ENCODE results near the gene XRCC5. TPM values are rescaled to one million over a fixed set of nuclear protein-coding genes. Genes with fewer than 3 reads are reported as not detected.

Gene XRCC5
- total RNA-seq, 4 donors from 2014 or later = 134 to 164 (median 147) TPM

- Histone ChIP-seq H3K4me3 (no peak overlapping the region), H3K27ac (no peak overlapping the region), H3K9me3 (no peaks in the 10 kb centered on the region), H3K36me3 (peaks cover 0 to 100% (median 20%) of the 10 kb centered on the region in 3 donors), H3K27me3 (no peaks in the 10 kb centered on the region), H3K4me1 (no peaks in the 10 kb centered on the region)
- 81 to 85% methylated on average over 4 of the region's 4 CpGs for WGBS, 2 donors
- no peak for DNase-seq (ENCODE audit: low spot score in 2 of 2)
- TF ChIP-seq POLR2A (IDR thresholded peaks at IDR 0.05) (no peak), CTCF (IDR thresholded peaks at IDR 0.05) (no peak), EP300 (IDR thresholded peaks at IDR 0.05) (no peak)
Observed at GRCh38 chr2:216146573-216146972, 37.4 kb downstream of the XRCC5 start.

DNA sequence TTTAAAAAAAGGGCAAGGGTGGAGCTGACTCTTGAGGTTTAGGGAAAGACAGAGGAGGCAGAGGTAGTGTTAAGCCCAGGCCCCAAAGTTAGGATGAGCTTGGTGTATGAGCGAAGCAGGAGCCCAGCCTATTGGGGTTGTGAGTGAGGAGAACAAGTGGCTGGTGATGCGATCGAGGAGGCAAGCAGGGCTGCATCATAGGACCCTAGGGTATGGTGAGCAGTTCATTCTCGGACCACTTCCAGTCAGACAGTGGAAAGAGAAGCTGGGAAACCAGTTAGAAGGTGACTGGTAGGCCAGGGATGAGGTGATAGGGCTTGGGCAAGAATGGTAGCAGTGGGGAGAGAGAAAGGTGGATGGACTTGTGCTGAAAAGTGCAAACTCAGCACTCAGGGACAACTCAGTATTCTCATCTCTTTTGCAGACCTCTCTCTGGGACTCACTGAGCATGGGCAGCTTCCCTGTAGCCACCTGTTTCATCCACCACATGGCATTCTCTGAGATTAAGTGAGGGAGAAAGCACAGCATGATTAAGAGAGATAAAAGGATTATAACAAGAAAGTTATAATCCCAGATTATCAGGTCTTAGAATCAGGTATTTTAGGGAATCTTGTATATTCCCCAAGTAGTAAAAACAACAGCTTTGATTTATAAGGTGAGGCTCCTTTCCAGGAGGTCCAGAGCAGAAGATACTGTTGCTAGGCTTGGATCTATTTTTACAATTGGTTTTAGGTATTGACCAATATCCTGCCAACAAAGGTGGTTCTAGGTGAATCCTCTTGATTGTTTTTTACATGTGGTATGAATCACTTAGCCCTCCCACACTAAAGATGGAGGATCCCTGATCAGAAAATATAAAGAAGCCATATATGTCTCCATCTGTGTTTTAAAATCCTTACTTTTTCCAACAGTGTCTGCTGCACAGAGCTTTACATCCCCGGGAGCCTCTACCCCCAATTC, 38.3 kb downstream of the XRCC5 start:
- Histone ChIP-seq H3K4me3 (no peak overlapping the region), H3K9me3 (no peaks in the 10 kb centered on the region), H3K4me1 (no peaks in the 10 kb centered on the region), H3K27me3 (no peaks in the 10 kb centered on the region), H3K36me3 (peaks cover 0 to 99% (median 15%) of the 10 kb centered on the region in 3 donors), H3K27ac (no peak overlapping the region)
- TF ChIP-seq POLR2A (IDR thresholded peaks at IDR 0.05) = no peak
- TF ChIP-seq CTCF (IDR thresholded peaks at IDR 0.05) = no peak
- no peak for TF ChIP-seq EP300 (IDR thresholded peaks at IDR 0.05)
- WGBS, 2 donors = 91 to 93% methylated on average over 5 of the region's 5 CpGs
- no peak for DNase-seq (ENCODE audit: low spot score in 2 of 2)

DNA sequence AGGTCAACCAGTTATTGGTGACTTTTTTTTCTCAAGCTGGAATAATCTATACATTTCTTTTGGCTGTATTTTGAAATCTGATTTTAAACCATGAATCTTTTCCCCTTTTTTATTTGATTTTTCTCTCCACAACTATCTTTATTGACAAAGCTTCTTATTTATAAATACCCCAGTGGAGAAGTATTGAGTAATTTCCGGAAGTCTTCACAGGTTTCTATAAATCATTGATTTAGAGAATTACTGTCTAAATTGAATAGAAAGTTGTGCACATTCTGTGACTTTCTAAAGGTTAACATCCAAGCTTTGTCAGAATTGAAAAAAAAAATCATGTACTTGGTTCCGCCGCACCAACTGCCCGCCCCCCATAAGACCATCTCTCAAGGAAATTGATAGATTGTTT, 39.8 kb downstream of the XRCC5 start:
- H3K27me3 ChIP-seq = no peaks in the 10 kb centered on the region
- TF ChIP-seq POLR2A (IDR thresholded peaks at IDR 0.05) = no peak
- TF ChIP-seq CTCF (IDR thresholded peaks at IDR 0.05) = no peak
- no peak for TF ChIP-seq EP300 (IDR thresholded peaks at IDR 0.05)
- H3K9me3 ChIP-seq = no peaks in the 10 kb centered on the region
- 92% methylated on average over 4 of the region's 4 CpGs for WGBS, 2 donors
- H3K27ac ChIP-seq = no peak overlapping the region
- peaks cover 0 to 97% (median 15%) of the 10 kb centered on the region in 3 donors for H3K36me3 ChIP-seq
- no peaks in the 10 kb centered on the region for H3K4me1 ChIP-seq
- H3K4me3 ChIP-seq = no peak overlapping the region
- no peak for DNase-seq (ENCODE audit: low spot score in 2 of 2)

DNA sequence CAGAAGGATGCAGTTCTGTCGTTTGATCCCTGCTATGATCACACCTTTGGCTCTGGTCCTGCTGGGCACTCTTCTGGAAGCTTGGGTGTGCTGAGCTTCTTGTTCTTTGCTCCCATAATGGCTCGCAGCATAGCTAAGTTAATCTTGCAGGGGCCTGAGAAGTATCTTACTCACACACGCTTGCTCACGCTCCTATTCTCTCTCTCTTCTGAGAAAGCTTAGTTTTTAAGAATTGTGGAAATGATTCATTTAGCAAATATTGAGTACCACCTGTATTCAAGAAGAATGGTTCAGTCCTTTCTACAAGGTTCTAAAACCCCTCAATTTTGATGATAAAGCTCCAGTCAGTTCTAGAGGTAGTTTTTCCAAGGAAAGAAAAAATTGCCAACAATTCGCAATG, 40.6 kb downstream of the XRCC5 start:
- DNase-seq (ENCODE audit: low spot score in 2 of 2) = no peak
- 82 to 84% methylated on average over 5 of the region's 5 CpGs for WGBS, 2 donors
- TF ChIP-seq EP300 (IDR thresholded peaks at IDR 0.05) (no peak), CTCF (IDR thresholded peaks at IDR 0.05) (no peak)
- no peak overlapping the region for H3K4me3 ChIP-seq
- H3K36me3 ChIP-seq = peaks cover 0 to 93% (median 7%) of the 10 kb centered on the region in 3 donors
- no peaks in the 10 kb centered on the region for H3K9me3 ChIP-seq
- H3K4me1 ChIP-seq = no peaks in the 10 kb centered on the region
- no peaks in the 10 kb centered on the region for H3K27me3 ChIP-seq
- no peak overlapping the region for H3K27ac ChIP-seq

DNA sequence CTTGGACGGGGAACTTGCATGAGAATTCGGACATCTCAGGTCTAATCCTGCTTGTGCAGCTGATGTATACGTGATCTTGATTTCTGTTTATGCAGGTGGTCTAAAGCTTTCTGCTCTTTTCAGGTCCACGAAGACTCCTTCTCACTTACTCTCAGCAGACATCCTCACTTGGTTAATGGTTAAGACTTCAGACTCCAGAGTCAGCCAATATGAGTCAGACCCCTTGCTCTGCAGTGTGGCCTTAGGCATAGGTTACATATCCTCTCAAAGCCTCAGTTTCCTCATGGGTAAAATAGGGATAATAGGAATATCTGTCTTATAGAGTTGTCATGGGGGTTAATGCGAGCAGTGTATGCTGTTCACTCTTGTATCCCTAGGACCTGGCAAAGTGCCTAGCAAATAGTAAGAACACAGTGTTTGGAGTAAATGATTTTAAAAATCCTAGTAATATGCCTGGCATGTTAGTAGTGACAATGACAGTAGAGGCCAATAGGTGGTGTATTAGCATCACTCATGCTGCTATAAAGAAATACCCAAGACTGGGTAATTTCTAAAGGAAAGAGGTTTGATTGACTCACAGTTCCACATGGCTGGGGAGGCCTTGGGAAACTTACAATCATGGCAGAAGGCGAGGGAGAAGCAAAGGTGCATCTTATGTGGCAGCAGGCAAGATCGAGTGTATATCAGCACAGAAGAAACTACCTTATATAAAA, 42.3 kb downstream of the XRCC5 start:
- 81 to 83% methylated on average over 7 of the region's 7 CpGs for WGBS, 2 donors
- TF ChIP-seq CTCF (IDR thresholded peaks at IDR 0.05) (no peak), EP300 (IDR thresholded peaks at IDR 0.05) (no peak), POLR2A (IDR thresholded peaks at IDR 0.05) (no peak)
- no peak overlapping the region for H3K27ac ChIP-seq
- no peaks in the 10 kb centered on the region for H3K27me3 ChIP-seq
- no peak overlapping the region for H3K4me3 ChIP-seq
- no peaks in the 10 kb centered on the region for H3K4me1 ChIP-seq
- H3K36me3 ChIP-seq = peaks cover 0 to 93% (median 14%) of the 10 kb centered on the region in 3 donors
- no peak for DNase-seq (ENCODE audit: low spot score in 2 of 2)
- H3K9me3 ChIP-seq = no peaks in the 10 kb centered on the region

Data from tibial nerve (tissue), 4 donors.